CD8-positive, alpha-beta memory T cell (primary cell): Measurements from ENCODE around the gene R3HDML. TPM values are rescaled to one million over a fixed set of nuclear protein-coding genes. Genes with fewer than 3 reads are reported as not detected.

Source experiments
- CTCF ChIA-PET: fragments of 350-600 bp; sonication (Branson Sonifier 250); formaldehyde crosslinking; loops from one replicate; lab custom pipeline; 2021; ENCODE audit warnings: antibody characterized with exemption; lab: Charles Lee
- POLR2A ChIA-PET: fragments of 350-600 bp; sonication (Branson Sonifier 250); formaldehyde crosslinking; loops from one replicate; lab custom pipeline; 2021; ENCODE audit warnings: antibody characterized with exemption; lab: Charles Lee
- DNase-seq, 5 donors: peaks; one replicate each; pipeline versions ENCODE4 v3.0.0 to v3.0.0-alpha.2; 2020 to 2022; ENCODE audit warnings: mixed read lengths in 1 of 5
- H3K27ac ChIP-seq: one replicate; pipeline ENCODE4 v1.7.0; 2013; ENCODE audit warnings: low read depth, mild to moderate bottlenecking, low read length, moderate library complexity
- H3K27me3 ChIP-seq: 2 replicates; pipeline ENCODE4 v1.7.0; 2013; ENCODE audit warnings: low read length, mild to moderate bottlenecking; ENCODE audit not compliant: insufficient read depth, poor library complexity, severe bottlenecking
- H3K36me3 ChIP-seq: 2 replicates; pipeline ENCODE4 v1.7.0; 2013; ENCODE audit warnings: mild to moderate bottlenecking, low read length, moderate library complexity; ENCODE audit not compliant: insufficient read depth
- H3K4me1 ChIP-seq: 2 replicates; pipeline ENCODE4 v1.7.0; 2013; ENCODE audit warnings: mild to moderate bottlenecking, low read length, moderate library complexity; ENCODE audit not compliant: insufficient read depth
- H3K4me3 ChIP-seq: 2 replicates; pipeline ENCODE4 v1.7.0; 2013; ENCODE audit warnings: mild to moderate bottlenecking, low read length
- H3K9me3 ChIP-seq: 2 replicates; pipeline ENCODE4 v1.7.0; 2013; ENCODE audit warnings: mild to moderate bottlenecking, low read length
- H3K27ac Mint-ChIP-seq, 8 donors: one replicate each; pipeline ENCODE4 v1.8.0; 2020 to 2021; ENCODE audit warnings: mixed read lengths in 8 of 8, mild to moderate bottlenecking in 6 of 8, inconsistent platforms in 3 of 8, moderate library complexity in 3 of 8
- H3K27me3 Mint-ChIP-seq, 2 donors: one replicate each; pipeline ENCODE4 v1.8.0; 2020 to 2021; ENCODE audit warnings: mixed read lengths in 2 of 2, mild to moderate bottlenecking in 1 of 2, moderate library complexity in 1 of 2
- H3K36me3 Mint-ChIP-seq, 3 donors: one replicate each; pipeline ENCODE4 v1.8.0; 2020 to 2021; ENCODE audit warnings: mixed read lengths in 3 of 3, inconsistent platforms in 1 of 3, mild to moderate bottlenecking in 1 of 3
- H3K4me1 Mint-ChIP-seq, 3 donors: one replicate each; pipeline ENCODE4 v1.8.0; 2020 to 2021; ENCODE audit warnings: mixed read lengths in 3 of 3, inconsistent platforms in 1 of 3, mild to moderate bottlenecking in 1 of 3
- H3K4me3 Mint-ChIP-seq, 7 donors: one replicate each; pipeline ENCODE4 v1.8.0; 2020 to 2021; ENCODE audit warnings: mixed read lengths in 7 of 7, mild to moderate bottlenecking in 6 of 7, moderate library complexity in 4 of 7, inconsistent platforms in 2 of 7
- H3K9me3 Mint-ChIP-seq, 5 donors: one replicate each; pipeline ENCODE4 v1.8.0; 2020 to 2022; ENCODE audit warnings: mixed read lengths in 5 of 5, mild to moderate bottlenecking in 3 of 5, moderate library complexity in 2 of 5, inconsistent platforms in 1 of 5
- polyA plus RNA-seq: library from polyadenylated mRNA; unstranded; fragments of 300-500 nt; fragmentation: Illumina TruSeq; gene quantifications from one replicate; pipeline ENCODE4 v1.2.3, GENCODE V29; 2021
- total RNA-seq, 2 experiments: library from RNA; stranded (reverse); gene quantifications; one replicate each; pipeline ENCODE4 v1.2.3, GENCODE V29; 2021

The R3HDML gene
- total and polyA plus RNA-seq, 3 experiments from 2014 or later: not detected

GRCh38 chr20:44358776-44359175 lies 21.9 kb downstream of the R3HDML start:
- Mint-ChIP-seq H3K4me1 (no peaks in the 10 kb centered on the region), H3K9me3 (peaks cover 0 to 1% (median 0%) of the 10 kb centered on the region in 5 donors), H3K27ac (no peak overlapping the region), H3K36me3 (no peaks in the 10 kb centered on the region), H3K4me3 (no peak overlapping the region), H3K27me3 (peaks cover 12 to 16% of the 10 kb centered on the region in 2 donors)
- ChIA-PET POLR2A (no interaction called here), CTCF (no interaction called here)
- no peaks in the 10 kb centered on the region for H3K27me3 ChIP-seq
- no peak overlapping the region for H3K4me3 ChIP-seq
- H3K27ac ChIP-seq: no peak overlapping the region
- H3K9me3 ChIP-seq: no peaks in the 10 kb centered on the region
- DNase-seq: no peak
- H3K36me3 ChIP-seq: no peaks in the 10 kb centered on the region
- H3K4me1 ChIP-seq: no peaks in the 10 kb centered on the region

- Mint-ChIP-seq H3K36me3 (no peaks in the 10 kb centered on the region), H3K4me3 (no peak overlapping the region), H3K27ac (peak overlapping the region in 1 of 8 donors; percentile 0), H3K9me3 (peaks cover 0 to 1% (median 0%) of the 10 kb centered on the region in 5 donors), H3K4me1 (no peaks in the 10 kb centered on the region), H3K27me3 (peaks cover 6 to 12% of the 10 kb centered on the region in 2 donors)
- H3K9me3 ChIP-seq: no peaks in the 10 kb centered on the region
- no peak overlapping the region for H3K27ac ChIP-seq
- ChIA-PET CTCF (no interaction called here), POLR2A (no interaction called here)
- no peaks in the 10 kb centered on the region for H3K27me3 ChIP-seq
- no peak for DNase-seq
- H3K4me1 ChIP-seq: no peaks in the 10 kb centered on the region
- no peaks in the 10 kb centered on the region for H3K36me3 ChIP-seq
- H3K4me3 ChIP-seq: no peak overlapping the region
These were observed 23.4 kb downstream of the R3HDML start for GRCh38 chr20:44360221-44360620.

DNA sequence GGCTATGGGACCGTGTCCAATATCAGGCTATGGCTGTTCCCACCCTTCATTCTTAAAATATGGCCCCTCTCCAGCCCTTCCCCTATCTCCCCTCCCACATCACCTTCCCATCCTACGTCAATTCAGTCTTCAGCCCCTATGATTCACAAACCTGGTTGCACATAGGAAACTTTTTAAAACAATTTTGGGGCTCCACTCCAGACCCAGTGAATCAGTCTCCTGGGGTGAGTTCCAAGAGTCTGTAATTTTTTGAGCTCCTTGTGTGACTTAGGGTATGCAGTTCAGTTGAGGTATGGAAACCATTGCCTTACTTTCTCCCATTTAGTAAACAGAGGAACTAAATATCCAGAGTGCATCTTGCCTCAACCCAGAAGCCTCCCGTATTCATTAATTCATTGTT lies 24.2 kb downstream of the R3HDML start:
- POLR2A ChIA-PET: no interaction called here
- peaks cover 5 to 11% of the 10 kb centered on the region in 2 donors for H3K27me3 Mint-ChIP-seq
- H3K27ac ChIP-seq: no peak overlapping the region

DNA sequence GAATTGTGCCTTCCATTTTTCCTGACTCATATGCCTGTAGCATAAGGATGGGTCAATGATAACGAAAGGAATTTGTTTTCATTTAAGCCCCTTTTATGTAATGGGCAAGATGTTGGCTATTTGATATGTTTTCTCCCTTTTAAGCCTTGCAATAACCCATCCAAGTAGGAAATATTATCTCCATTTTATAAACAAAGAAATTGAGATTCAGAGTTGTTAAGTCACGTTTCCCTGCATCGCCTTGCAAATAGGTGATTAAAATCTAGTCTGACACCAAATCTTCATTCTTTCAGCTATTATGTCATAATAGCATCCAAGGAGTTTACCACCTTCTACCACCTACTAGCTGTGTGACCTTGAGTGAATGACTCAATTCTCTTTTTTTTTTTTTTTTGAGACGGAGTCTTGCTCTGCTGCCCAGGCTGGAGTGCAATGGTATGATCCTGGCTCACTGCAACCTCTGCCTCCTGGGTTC lies 25.7 kb downstream of the R3HDML start:
- no peak overlapping the region for H3K4me3 ChIP-seq
- Mint-ChIP-seq H3K27ac (no peak overlapping the region), H3K4me3 (no peak overlapping the region), H3K36me3 (no peaks in the 10 kb centered on the region), H3K4me1 (no peaks in the 10 kb centered on the region), H3K9me3 (peaks cover 0 to 1% (median 0%) of the 10 kb centered on the region in 5 donors), H3K27me3 (peaks cover 0 to 7% of the 10 kb centered on the region in 2 donors)
- no peaks in the 10 kb centered on the region for H3K36me3 ChIP-seq
- no peak overlapping the region for H3K27ac ChIP-seq
- no peak for DNase-seq
- no peaks in the 10 kb centered on the region for H3K9me3 ChIP-seq
- no peaks in the 10 kb centered on the region for H3K27me3 ChIP-seq
- no peaks in the 10 kb centered on the region for H3K4me1 ChIP-seq
- POLR2A ChIA-PET: no interaction called here
- CTCF ChIA-PET: no interaction called here

More for the DNA sequence above, 24.2 kb downstream of the R3HDML start:
- Histone ChIP-seq H3K9me3 (no peaks in the 10 kb centered on the region), H3K27me3 (no peaks in the 10 kb centered on the region), H3K4me3 (no peak overlapping the region), H3K4me1 (no peaks in the 10 kb centered on the region), H3K36me3 (no peaks in the 10 kb centered on the region)
- Mint-ChIP-seq H3K4me3 (no peak overlapping the region), H3K36me3 (no peaks in the 10 kb centered on the region), H3K4me1 (no peaks in the 10 kb centered on the region), H3K9me3 (peaks cover 0 to 1% (median 0%) of the 10 kb centered on the region in 5 donors), H3K27ac (no peak overlapping the region)
- DNase-seq: no peak
- CTCF ChIA-PET: no interaction called here

GRCh38 chr20:44364068-44364467 lies 27.2 kb downstream of the R3HDML start:
- Histone ChIP-seq H3K36me3 (no peaks in the 10 kb centered on the region), H3K27ac (no peak overlapping the region), H3K27me3 (no peaks in the 10 kb centered on the region), H3K4me3 (no peak overlapping the region), H3K9me3 (no peaks in the 10 kb centered on the region), H3K4me1 (no peaks in the 10 kb centered on the region)
- peaks cover 0 to 1% (median 0%) of the 10 kb centered on the region in 5 donors for H3K9me3 Mint-ChIP-seq
- no peak for DNase-seq
- H3K27ac Mint-ChIP-seq: no peak overlapping the region
- peaks cover 0 to 6% of the 10 kb centered on the region in 2 donors for H3K27me3 Mint-ChIP-seq
- no peaks in the 10 kb centered on the region for H3K4me1 Mint-ChIP-seq
- CTCF ChIA-PET: no interaction called here
- POLR2A ChIA-PET: no interaction called here
- no peaks in the 10 kb centered on the region for H3K36me3 Mint-ChIP-seq
- H3K4me3 Mint-ChIP-seq: no peak overlapping the region

- H3K9me3 ChIP-seq: no peaks in the 10 kb centered on the region
- H3K4me1 ChIP-seq: no peaks in the 10 kb centered on the region
- H3K36me3 Mint-ChIP-seq: no peaks in the 10 kb centered on the region
- POLR2A ChIA-PET: no interaction called here
- no peak overlapping the region for H3K4me3 ChIP-seq
- CTCF ChIA-PET: no interaction called here
- H3K27me3 ChIP-seq: no peaks in the 10 kb centered on the region
- DNase-seq: no peak
- no peak overlapping the region for H3K27ac ChIP-seq
- no peaks in the 10 kb centered on the region for H3K4me1 Mint-ChIP-seq
- peaks cover 0 to 6% of the 10 kb centered on the region in 2 donors for H3K27me3 Mint-ChIP-seq
- peaks cover 0 to 1% (median 0%) of the 10 kb centered on the region in 5 donors for H3K9me3 Mint-ChIP-seq
- H3K4me3 Mint-ChIP-seq: no peak overlapping the region
- no peaks in the 10 kb centered on the region for H3K36me3 ChIP-seq
- no peak overlapping the region for H3K27ac Mint-ChIP-seq
These were observed 27.9 kb downstream of the R3HDML start for GRCh38 chr20:44364780-44365179.

- Mint-ChIP-seq H3K4me3 (no peak overlapping the region), H3K4me1 (no peaks in the 10 kb centered on the region), H3K9me3 (no peaks in the 10 kb centered on the region), H3K27ac (no peak overlapping the region), H3K27me3 (peaks cover 0 to 5% of the 10 kb centered on the region in 2 donors), H3K36me3 (no peaks in the 10 kb centered on the region)
- Histone ChIP-seq H3K4me3 (no peak overlapping the region), H3K4me1 (no peaks in the 10 kb centered on the region), H3K36me3 (no peaks in the 10 kb centered on the region), H3K27ac (no peak overlapping the region), H3K27me3 (no peaks in the 10 kb centered on the region), H3K9me3 (no peaks in the 10 kb centered on the region)
- no peak for DNase-seq
- POLR2A ChIA-PET: no interaction called here
- CTCF ChIA-PET: interaction anchor here (1.0 to 1.1 kb wide), 2 partner anchors 17 to 152 kb away, joined by 3 to 7 read pairs; no protein-coding TSS in a partner anchor
These were observed 30.9 kb downstream of the R3HDML start for GRCh38 chr20:44367746-44368145.

- H3K9me3 ChIP-seq: no peaks in the 10 kb centered on the region
- no peak overlapping the region for H3K4me3 ChIP-seq
- Mint-ChIP-seq H3K4me1 (no peaks in the 10 kb centered on the region), H3K27ac (peak overlapping the region in 1 of 8 donors; percentile 38), H3K9me3 (no peaks in the 10 kb centered on the region), H3K27me3 (peaks cover 6 to 7% of the 10 kb centered on the region in 2 donors), H3K4me3 (no peak overlapping the region), H3K36me3 (no peaks in the 10 kb centered on the region)
- ChIA-PET CTCF (no interaction called here), POLR2A (no interaction called here)
- no peaks in the 10 kb centered on the region for H3K36me3 ChIP-seq
- DNase-seq: no peak
- no peak overlapping the region for H3K27ac ChIP-seq
- H3K27me3 ChIP-seq: no peaks in the 10 kb centered on the region
- H3K4me1 ChIP-seq: no peaks in the 10 kb centered on the region
These were observed 33.9 kb downstream of the R3HDML start for GRCh38 chr20:44370639-44371218.
